ENCODE data around the gene BRD9.

DNA sequence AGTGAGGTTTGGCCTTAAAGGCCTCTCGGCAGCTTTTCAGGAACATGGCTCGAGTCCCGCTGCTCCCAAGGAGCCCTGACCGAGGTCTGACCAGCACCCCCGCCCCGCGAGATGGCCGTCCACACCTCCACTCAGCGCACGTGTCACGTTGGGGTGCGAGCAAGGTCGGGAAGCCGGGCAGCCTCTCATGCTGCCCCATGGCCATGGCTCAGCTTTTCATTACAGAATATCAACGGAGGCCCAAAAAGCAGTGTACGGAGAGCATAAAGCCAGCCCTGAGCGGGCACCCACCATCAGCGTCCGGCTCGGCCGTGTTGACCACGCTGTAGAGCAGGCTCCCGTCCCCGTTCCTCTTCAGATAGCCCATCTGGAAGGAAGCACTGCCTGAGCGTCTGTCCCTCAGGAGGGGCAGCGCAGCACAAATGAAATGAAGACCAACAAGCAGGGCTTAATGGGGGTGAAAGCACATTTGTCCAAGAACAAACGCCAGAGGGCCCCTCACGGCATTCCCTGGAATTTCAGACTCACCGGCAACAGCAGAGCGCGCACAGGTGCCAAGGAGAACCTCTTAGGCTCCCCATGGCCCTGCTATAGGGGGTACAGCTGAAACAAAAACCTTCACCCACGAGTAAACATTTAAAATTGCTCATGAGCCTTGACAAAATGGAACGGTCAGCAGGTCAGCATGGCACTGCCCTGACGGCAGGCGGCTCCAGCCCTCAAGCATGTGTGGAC, 11.6 kb downstream of the BRD9 start:
- no peak for TF ChIP-seq CTCF (IDR thresholded peaks at IDR 0.05)
- no peak for TF ChIP-seq POLR2AphosphoS5 (IDR thresholded peaks at IDR 0.05)

Data from transverse colon (tissue), 4 donors.